Activated CD8-positive, alpha-beta memory T cell treated with anti-CD3 and anti-CD28 coated beads for 4 hours (primary cell): ENCODE data around the gene CPSF4L.

Experiments
- DNase-seq, 2 donors: peaks; one replicate each; pipeline ENCODE4 v3.0.0-alpha.2; 2020; ENCODE audit warnings: low read depth in 2 of 2

Gene CPSF4L

DNA sequence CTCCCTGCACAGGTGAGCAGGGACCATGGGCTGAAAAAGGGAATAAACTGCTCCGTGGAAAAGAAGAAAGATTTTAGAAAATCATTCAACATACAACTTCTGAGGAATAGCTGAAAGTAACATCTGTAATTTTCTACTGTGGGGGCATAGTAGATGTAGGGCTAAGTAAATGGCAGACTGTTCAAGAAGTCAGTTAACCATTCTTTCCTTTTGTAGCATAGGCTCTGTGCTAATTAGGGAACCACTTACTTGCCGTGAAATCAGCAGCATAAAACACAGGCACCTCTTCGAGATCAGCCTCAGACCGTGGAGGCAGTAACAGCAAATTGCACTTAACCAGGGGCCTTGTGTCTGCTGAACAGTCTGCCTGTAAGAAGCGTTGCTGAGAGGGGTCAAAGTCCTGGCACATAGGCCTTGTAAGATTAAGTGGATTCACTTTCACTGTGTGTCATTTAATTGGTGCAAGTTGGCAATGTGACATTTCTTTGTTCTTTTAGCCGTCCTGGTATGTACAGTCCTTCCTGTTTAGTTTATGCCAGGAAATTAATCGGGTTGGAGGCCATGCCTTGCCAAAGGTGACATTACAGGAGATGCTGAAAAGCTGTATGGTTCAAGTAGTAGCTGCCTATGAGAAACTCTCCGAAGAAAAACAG, 58.4 kb downstream of the CPSF4L start:
- DNase-seq: no peak

DNA sequence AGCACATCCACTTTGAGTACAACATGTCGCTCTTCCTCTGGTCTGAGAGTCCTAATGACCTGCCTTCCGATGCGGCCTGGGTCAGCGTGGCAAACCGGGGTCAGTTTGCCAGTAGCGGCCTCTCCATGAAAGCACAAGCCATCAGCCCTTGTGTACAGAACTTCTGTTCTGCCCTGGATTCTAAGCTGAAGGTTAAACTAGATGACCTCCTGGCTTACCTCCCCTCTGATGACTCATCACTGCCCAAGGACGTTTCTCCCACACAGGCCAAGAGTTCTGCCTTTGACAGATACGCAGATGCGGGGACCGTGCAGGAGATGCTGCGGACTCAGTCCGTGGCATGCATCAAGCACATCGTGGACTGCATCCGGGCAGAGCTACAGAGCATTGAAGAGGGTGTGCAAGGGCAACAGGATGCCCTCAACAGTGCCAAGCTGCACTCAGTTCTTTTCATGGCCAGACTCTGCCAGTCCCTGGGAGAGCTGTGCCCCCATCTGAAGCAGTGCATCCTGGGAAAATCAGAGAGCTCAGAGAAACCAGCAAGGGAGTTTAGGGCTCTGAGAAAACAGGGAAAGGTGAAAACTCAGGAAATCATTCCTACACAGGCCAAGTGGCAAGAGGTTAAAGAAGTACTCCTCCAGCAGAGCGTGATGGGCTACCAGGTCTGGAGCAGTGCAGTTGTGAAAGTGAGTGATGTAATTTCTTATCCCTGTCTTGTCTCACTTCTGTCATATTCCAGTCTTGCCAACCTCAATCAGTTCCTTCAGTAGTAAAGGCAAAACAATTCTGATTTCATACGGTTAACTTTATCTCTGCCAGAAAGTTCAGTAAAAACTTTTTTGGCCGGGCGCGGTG, 60.2 kb downstream of the CPSF4L start:
- DNase-seq: no peak

DNA sequence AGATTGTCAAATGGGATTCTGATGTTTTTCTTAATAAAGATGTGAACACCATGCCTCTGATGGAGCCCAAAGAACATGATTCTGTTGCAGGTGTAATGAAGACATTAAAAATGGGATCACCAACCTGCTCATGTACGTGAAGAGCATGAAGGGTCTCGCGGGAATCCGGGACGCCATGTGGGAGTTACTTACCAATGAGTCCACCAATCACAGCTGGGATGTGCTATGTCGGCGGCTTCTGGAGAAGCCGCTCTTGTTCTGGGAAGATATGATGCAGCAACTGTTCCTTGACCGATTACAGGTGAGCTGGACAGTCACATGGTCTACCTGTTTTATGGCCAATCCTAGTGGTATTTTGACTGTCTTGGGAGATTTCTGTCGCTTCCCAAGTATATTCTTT, 61.2 kb downstream of the CPSF4L start:
- DNase-seq: no peak

DNA sequence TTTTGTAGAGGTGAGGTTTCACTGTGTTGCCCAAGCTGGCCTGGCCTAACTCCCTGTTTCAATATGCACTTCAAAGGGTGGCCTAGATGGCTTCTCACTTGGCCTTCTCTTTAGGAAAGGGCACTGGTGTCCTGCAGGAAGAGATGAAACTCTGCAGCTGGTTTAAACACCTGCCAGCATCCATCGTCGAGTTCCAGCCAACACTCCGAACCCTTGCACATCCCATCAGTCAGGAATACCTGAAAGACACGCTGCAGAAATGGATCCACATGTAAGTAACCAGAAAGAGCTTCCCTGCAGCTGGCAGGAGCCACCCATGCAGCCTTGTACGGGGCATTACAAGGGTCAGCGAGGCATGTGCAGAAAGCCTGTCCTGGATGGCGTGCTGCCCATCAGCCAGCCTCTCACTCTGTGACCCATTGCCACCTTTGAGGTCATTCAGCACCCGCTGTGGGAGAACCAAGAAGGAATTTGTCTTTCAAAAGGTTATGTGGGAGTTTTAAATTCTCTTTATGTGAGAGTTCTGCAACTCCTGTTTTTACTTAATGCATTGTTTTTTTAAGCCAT, 61.8 kb downstream of the CPSF4L start:
- no peak for DNase-seq

DNA sequence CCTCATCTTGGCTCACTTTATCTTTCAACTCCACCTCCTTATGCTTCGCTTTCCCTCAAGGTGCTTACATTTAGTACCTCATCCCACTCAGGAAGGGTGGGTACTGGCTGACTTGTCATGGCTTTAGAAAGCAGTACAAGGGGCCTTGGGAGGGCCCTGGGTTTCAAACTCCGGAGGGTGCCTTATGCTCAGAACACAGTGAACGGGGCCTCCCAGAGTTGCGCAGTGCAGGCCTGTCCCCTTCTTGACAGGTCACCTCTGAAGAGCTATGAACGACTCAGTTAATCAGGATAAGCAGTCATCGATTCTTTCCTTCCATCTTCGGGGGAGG, 62.8 kb downstream of the CPSF4L start:
- no peak for DNase-seq
